Measurements from ENCODE around the gene ALDOC.
A peak's percentile ranks its signal among the peaks of the same experiment; 100 is the strongest.
"Not testable (repeated sequence)": the region's sequence is repeated elsewhere in the genome, so short reads cannot be mapped to it uniquely, and the experiment has no call there.

ALDOC gene

DNA sequence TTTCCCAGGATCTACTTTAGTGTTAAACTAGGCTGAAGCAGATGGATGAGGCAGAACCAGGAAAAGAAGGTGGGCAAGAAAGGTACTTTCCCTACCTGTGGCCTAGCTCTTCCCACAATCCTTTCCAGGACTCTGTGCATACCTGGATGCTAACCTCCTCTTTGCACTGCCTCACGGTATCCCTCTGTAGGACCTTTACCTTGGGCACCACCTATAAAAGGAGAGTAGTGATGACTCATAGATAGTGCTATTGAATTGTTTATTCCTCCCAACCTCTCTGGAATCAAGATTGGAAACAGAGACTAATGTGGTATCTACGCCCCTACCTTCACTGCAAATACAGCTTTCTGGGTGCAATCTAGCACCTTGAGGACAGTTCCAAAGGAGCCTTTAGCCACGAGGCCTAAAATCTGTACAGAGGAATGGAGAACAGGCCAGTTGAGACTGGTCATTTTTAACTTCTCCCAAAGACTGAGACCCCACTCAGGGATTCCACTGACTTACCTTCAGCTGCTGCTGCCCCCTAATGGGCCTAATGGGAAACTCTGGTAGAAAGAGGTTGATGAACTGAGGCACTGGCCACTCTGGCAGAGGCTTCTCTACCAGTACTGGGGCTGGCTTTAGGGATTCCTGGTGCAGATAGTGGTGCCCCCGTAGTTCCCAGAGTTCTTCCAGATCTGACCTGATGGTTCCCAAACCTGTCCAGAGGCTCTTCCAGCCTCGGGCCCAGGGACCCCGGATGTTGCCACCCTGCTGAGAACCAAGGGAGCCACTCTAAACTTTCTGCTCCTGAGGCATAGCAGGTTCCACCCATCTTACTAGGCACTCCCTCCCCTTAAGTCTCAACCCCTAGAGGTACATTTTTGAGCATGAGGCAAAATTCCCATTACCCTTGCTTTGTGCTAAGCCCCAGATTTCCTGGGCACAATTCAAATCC lies 36.5 kb upstream of the ALDOC start:
- Histone ChIP-seq H3K9ac (ENCODE audit: low read length) (no peak overlapping the region), H3K9me2 (replicated peaks; ENCODE audit: insufficient read depth, low read length) (no peaks in the 10 kb centered on the region), H3K9me3 (replicated peaks; ENCODE audit: insufficient read depth, low read length) (no peaks in the 10 kb centered on the region), H4K20me1 (ENCODE audit: insufficient read depth, low read length) (no peaks in the 10 kb centered on the region), H3K27ac (ENCODE audit: low read length) (no peak overlapping the region), H2AFZ (ENCODE audit: low read length) (no peak overlapping the region), H3K4me3 (ENCODE audit: low read length) (no peak overlapping the region), H3K79me2 (ENCODE audit: low read length) (no peaks in the 10 kb centered on the region), H3K4me1 (ENCODE audit: low read length) (no peaks in the 10 kb centered on the region), H3K36me3 (replicated peaks; ENCODE audit: insufficient read depth, low read length) (peaks cover 24% of the 10 kb centered on the region), H3F3A (ENCODE audit: insufficient read depth, low read length) (no peaks in the 10 kb centered on the region; the same call in 1 of the 2 replicates), H3K27me3 (replicated peaks; ENCODE audit: insufficient read depth, low read length) (no peaks in the 10 kb centered on the region), H3K4me2 (ENCODE audit: low read depth, low read length) (no peak overlapping the region)
- peak; percentile 27 for DNase-seq
- no peak for TF ChIP-seq EZH2phosphoT487 (IDR thresholded peaks at IDR 0.05; ENCODE audit: low read length)
- TF ChIP-seq, protein P1, sequence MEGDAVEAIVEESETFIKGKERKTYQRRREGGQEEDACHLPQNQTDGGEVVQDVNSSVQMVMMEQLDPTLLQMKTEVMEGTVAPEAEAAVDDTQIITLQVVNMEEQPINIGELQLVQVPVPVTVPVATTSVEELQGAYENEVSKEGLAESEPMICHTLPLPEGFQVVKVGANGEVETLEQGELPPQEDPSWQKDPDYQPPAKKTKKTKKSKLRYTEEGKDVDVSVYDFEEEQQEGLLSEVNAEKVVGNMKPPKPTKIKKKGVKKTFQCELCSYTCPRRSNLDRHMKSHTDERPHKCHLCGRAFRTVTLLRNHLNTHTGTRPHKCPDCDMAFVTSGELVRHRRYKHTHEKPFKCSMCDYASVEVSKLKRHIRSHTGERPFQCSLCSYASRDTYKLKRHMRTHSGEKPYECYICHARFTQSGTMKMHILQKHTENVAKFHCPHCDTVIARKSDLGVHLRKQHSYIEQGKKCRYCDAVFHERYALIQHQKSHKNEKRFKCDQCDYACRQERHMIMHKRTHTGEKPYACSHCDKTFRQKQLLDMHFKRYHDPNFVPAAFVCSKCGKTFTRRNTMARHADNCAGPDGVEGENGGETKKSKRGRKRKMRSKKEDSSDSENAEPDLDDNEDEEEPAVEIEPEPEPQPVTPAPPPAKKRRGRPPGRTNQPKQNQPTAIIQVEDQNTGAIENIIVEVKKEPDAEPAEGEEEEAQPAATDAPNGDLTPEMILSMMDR (IDR thresholded peaks at IDR 0.05; ENCODE audit: low read length) = peak; percentile 65

DNA sequence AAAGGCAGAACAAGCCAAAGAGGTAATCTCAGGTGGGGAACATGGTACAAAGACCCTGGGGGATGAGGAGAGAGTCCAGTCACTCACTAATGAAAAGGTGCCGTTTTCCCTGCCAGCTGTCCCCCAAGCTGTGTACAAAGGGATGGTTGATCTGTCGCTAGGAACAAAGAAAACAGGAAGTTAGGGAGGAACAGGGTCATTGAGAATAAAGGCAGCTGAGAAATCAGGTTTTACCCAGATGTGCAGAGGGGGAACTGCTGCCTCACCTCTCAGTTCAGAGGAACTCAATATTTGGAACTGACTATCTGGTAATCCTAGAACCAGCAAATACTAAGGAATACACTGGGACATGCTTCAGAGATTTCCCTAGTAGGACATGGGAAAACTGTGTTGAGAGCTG lies 35.8 kb upstream of the ALDOC start:
- H3K9ac ChIP-seq (ENCODE audit: low read length) = no peak overlapping the region
- H4K20me1 ChIP-seq (ENCODE audit: insufficient read depth, low read length) = no peaks in the 10 kb centered on the region
- no peak overlapping the region for H3K4me3 ChIP-seq (ENCODE audit: low read length)
- H3K27me3 ChIP-seq (replicated peaks; ENCODE audit: insufficient read depth, low read length) = no peaks in the 10 kb centered on the region
- peaks cover 24% of the 10 kb centered on the region for H3K36me3 ChIP-seq (replicated peaks; ENCODE audit: insufficient read depth, low read length)
- no peak overlapping the region for H2AFZ ChIP-seq (ENCODE audit: low read length)
- H3K27ac ChIP-seq (ENCODE audit: low read length) = no peak overlapping the region
- DNase-seq = no peak
- no peak overlapping the region for H3K4me2 ChIP-seq (ENCODE audit: low read depth, low read length)
- no peaks in the 10 kb centered on the region for H3K9me2 ChIP-seq (replicated peaks; ENCODE audit: insufficient read depth, low read length)
- no peaks in the 10 kb centered on the region for H3K4me1 ChIP-seq (ENCODE audit: low read length)
- TF ChIP-seq EZH2 (optimal IDR thresholded peaks at IDR 0.05; ENCODE audit: low read depth, low read length) (no peak), EZH2phosphoT487 (IDR thresholded peaks at IDR 0.05; ENCODE audit: low read length) (no peak)
- TF ChIP-seq, protein P1 (IDR thresholded peaks at IDR 0.05; ENCODE audit: low read length) = no peak
- H3K79me2 ChIP-seq (ENCODE audit: low read length) = no peaks in the 10 kb centered on the region
- H3F3A ChIP-seq (ENCODE audit: insufficient read depth, low read length) = no peaks in the 10 kb centered on the region; the same call in 1 of the 2 replicates
- no peaks in the 10 kb centered on the region for H3K9me3 ChIP-seq (replicated peaks; ENCODE audit: insufficient read depth, low read length)

DNA sequence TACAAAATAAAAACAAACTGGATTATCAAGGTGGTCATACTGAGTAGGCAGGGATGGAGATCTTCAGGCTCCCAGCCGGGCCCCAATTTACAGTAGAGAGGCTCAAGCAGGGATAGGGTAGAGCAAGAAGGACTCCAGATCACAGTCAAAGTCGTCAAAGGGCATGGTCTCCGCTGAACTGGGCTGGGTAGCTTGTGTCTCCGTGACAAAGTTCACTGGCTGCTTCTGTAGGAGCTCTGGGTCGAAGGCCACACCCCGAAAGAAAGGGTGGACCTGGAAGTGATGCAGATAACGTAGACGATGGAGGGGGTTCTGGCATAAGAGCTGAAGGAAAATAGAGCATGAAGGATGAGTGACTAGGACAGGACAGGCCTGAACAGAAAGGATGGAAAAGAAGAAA lies 33.7 kb upstream of the ALDOC start:
- H3K27me3 ChIP-seq (replicated peaks; ENCODE audit: insufficient read depth, low read length) = no peaks in the 10 kb centered on the region
- H3K9me2 ChIP-seq (replicated peaks; ENCODE audit: insufficient read depth, low read length) = no peaks in the 10 kb centered on the region
- H3K4me1 ChIP-seq (ENCODE audit: low read length) = no peaks in the 10 kb centered on the region
- peaks cover 10% of the 10 kb centered on the region for H3K36me3 ChIP-seq (replicated peaks; ENCODE audit: insufficient read depth, low read length)
- no peaks in the 10 kb centered on the region for H3K9me3 ChIP-seq (replicated peaks; ENCODE audit: insufficient read depth, low read length)
- TF ChIP-seq, protein P1 (IDR thresholded peaks at IDR 0.05; ENCODE audit: low read length) = no peak
- no peak for TF ChIP-seq EZH2 (optimal IDR thresholded peaks at IDR 0.05; ENCODE audit: low read depth, low read length)
- TF ChIP-seq EZH2phosphoT487 (IDR thresholded peaks at IDR 0.05; ENCODE audit: low read length) = no peak
- no peak overlapping the region for H3K4me2 ChIP-seq (ENCODE audit: low read depth, low read length)
- H4K20me1 ChIP-seq (ENCODE audit: insufficient read depth, low read length) = no peaks in the 10 kb centered on the region
- DNase-seq = no peak
- H2AFZ ChIP-seq (ENCODE audit: low read length) = no peak overlapping the region
- no peaks in the 10 kb centered on the region for H3F3A ChIP-seq (ENCODE audit: insufficient read depth, low read length)
- no peak overlapping the region for H3K4me3 ChIP-seq (ENCODE audit: low read length)
- H3K79me2 ChIP-seq (ENCODE audit: low read length) = no peaks in the 10 kb centered on the region
- H3K9ac ChIP-seq (ENCODE audit: low read length) = no peak overlapping the region
- H3K27ac ChIP-seq (ENCODE audit: low read length) = no peak overlapping the region

DNA sequence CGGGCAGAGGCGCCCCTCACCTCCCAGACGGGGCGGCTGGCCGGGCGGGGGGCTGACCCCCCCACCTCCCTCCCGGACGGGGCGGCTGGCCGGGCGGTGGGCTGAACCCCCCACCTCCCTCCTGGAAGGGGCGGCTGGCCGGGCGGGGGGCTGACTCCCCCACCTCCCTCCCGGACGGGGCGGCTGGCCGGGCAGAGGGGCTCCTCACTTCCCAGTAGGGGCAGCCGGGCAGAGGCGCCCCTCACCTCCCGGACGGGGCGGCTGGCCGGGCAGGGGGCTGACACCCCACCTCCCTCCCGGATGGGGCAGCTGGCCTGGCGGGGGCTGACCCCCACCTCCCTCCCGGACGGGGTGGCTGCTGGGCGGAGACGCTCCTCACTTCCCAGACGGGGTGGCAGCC lies 27.3 kb upstream of the ALDOC start:
- not testable (repeated sequence) for H3K27ac ChIP-seq (ENCODE audit: low read length); H3K4me1 ChIP-seq (ENCODE audit: low read length); H2AFZ ChIP-seq (ENCODE audit: low read length); H4K20me1 ChIP-seq (ENCODE audit: insufficient read depth, low read length); H3K36me3 ChIP-seq (replicated peaks; ENCODE audit: insufficient read depth, low read length); H3K9me3 ChIP-seq (replicated peaks; ENCODE audit: insufficient read depth, low read length); H3K4me3 ChIP-seq (ENCODE audit: low read length); DNase-seq; H3K4me2 ChIP-seq (ENCODE audit: low read depth, low read length); H3K79me2 ChIP-seq (ENCODE audit: low read length); H3K9ac ChIP-seq (ENCODE audit: low read length); H3K9me2 ChIP-seq (replicated peaks; ENCODE audit: insufficient read depth, low read length); H3K27me3 ChIP-seq (replicated peaks; ENCODE audit: insufficient read depth, low read length)
- H3F3A ChIP-seq (ENCODE audit: insufficient read depth, low read length) = peaks cover 16% of the 10 kb centered on the region
